Natural killer cell treated with Interleukin-12 subunit alpha and Interleukin-12 subunit beta and Interleukin-15 and Interleukin-18, amount 100 ng/mL, for 72 hours (primary cell): Measurements from ENCODE around the gene TRAPPC4. TPM values are rescaled to one million over a fixed set of nuclear protein-coding genes. Genes with fewer than 3 reads are reported as not detected.
"Not testable (repeated sequence)": the region's sequence is repeated elsewhere in the genome, so short reads cannot be mapped to it uniquely, and the experiment has no call there.

ENCODE experiments used
- ATAC-seq, 2 donors: fragments of 150-1000 bp; cut with Tn5 transposase in 1 of 2; sonication (Bioruptor Pico), chemical (Tn5 transposase) in 1 of 2; 2 replicates each; pipeline ENCODE4 v1.10.0; 2021
- DNase-seq: peaks from one replicate; pipeline ENCODE4 v3.0.0; 2022; ENCODE audit warnings: low spot score
- H3K27ac Mint-ChIP-seq, 2 donors: 1 replicate in 1 of 2; 2 replicates in 1 of 2; pipeline ENCODE4 v1.8.0; 2022; ENCODE audit warnings: mixed read lengths in 2 of 2, mild to moderate bottlenecking in 1 of 2, moderate library complexity in 1 of 2
- H3K27me3 Mint-ChIP-seq, 2 donors: 1 replicate in 1 of 2; 2 replicates in 1 of 2; pipeline ENCODE4 v1.8.0; 2022; ENCODE audit warnings: mixed read lengths in 2 of 2
- H3K36me3 Mint-ChIP-seq: one replicate; pipeline ENCODE4 v1.8.0; 2022; ENCODE audit warnings: mixed read lengths
- H3K4me1 Mint-ChIP-seq, 2 donors: 1 replicate in 1 of 2; 2 replicates in 1 of 2; pipeline ENCODE4 v1.8.0; 2022; ENCODE audit warnings: low read depth in 2 of 2, mixed read lengths in 2 of 2, mild to moderate bottlenecking in 1 of 2
- H3K4me3 Mint-ChIP-seq: one replicate; pipeline ENCODE4 v1.8.0; 2022; ENCODE audit warnings: mixed read lengths
- H3K9me3 Mint-ChIP-seq: 2 replicates; pipeline ENCODE4 v1.8.0; 2022; ENCODE audit warnings: mixed read lengths
- total RNA-seq, 2 donors: library from RNA; stranded (reverse); gene quantifications; one replicate each; pipeline ENCODE4 v1.2.3, GENCODE V29; 2022

TRAPPC4 gene
- total RNA-seq, 2 donors from 2014 or later: 76.3 to 82.3 TPM

- no peak for ATAC-seq
- H3K27me3 Mint-ChIP-seq: no peaks in the 10 kb centered on the region
- peaks cover 27% of the 10 kb centered on the region for H3K36me3 Mint-ChIP-seq
These were observed 35.9 kb downstream of the TRAPPC4 start for GRCh38 chr11:119054418-119054817.

DNA sequence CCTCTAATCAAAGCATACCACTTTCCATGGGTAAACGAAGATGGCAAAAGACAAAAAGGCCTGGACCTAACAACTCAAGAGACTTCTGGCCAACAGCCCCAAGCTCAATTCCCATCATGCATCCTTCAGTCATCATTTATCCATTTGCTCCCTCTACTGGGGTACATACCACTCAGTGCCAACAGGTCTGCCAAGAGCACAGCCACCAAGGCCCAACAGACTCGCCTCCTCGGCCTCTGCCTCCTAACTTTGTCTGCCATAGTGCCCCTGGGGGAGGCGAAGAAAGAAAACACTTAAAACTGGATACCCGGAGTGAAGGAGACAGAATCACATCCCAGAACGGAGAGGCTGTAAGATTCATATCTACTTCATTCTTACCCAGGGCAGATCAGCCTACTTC, 37.3 kb downstream of the TRAPPC4 start:
- Mint-ChIP-seq H3K27me3 (no peaks in the 10 kb centered on the region), H3K4me1 (peaks cover 35 to 51% of the 10 kb centered on the region in 2 donors), H3K36me3 (peaks cover 22% of the 10 kb centered on the region), H3K9me3 (no peaks in the 10 kb centered on the region), H3K27ac (peak overlapping the region; percentile 88 to 95), H3K4me3 (peak overlapping the region; percentile 95)
- ATAC-seq (no peak), DNase-seq (no peak)

More at GRCh38 chr11:119054418-119054817, 35.9 kb downstream of the TRAPPC4 start:
- Mint-ChIP-seq H3K4me3 (peak overlapping the region; percentile 55), H3K4me1 (peaks cover 40 to 56% of the 10 kb centered on the region in 2 donors), H3K27ac (peak overlapping the region; percentile 38 to 43), H3K9me3 (no peaks in the 10 kb centered on the region)
- DNase-seq: no peak

DNA sequence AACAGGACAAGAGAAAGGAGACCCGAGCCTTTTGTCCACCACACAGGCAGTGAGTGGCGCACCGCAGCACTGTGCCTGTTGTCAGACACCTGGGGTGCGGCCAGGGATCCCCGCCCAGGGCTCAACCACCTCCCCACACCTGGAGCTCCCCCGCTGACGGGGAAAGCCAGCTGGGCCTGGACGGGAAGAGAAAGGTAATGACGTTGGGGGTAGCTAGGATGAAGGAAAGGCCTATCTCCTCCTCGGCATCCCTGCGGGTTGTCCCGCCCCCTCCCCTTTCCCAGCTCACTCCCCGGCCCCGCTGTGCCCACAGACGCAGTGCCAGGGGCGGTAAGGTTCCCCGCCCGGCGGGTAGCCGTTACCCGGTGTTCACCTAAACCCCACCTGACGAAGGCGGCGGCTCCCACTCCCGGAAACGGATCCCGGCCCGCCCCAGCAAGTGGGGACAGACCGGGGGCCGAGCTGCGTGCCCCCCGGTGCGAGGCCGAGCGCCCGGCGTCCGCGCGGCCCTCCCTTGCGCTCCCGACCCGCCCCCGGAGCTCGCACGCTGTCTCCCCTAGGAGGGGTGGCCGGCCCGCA, 37.9 kb downstream of the TRAPPC4 start:
- peaks cover 35 to 46% of the 10 kb centered on the region in 2 donors for H3K4me1 Mint-ChIP-seq
- ATAC-seq (no peak), DNase-seq (no peak)
- no peaks in the 10 kb centered on the region for H3K27me3 Mint-ChIP-seq
- H3K4me3 Mint-ChIP-seq: peak overlapping the region; percentile 95
- peaks cover 22% of the 10 kb centered on the region for H3K36me3 Mint-ChIP-seq
- no peaks in the 10 kb centered on the region for H3K9me3 Mint-ChIP-seq
- H3K27ac Mint-ChIP-seq: peak overlapping the region; percentile 88 to 95

- DNase-seq (peak; percentile 100), ATAC-seq (peak; percentile 97 to 98)
- peak within 1 kb of the TSS; percentile 88 to 95 for H3K27ac Mint-ChIP-seq
- no peaks in the 10 kb centered on the region for H3K27me3 Mint-ChIP-seq
- H3K4me3 Mint-ChIP-seq: peak within 1 kb of the TSS; percentile 95
- peaks cover 22% of the 10 kb centered on the region for H3K36me3 Mint-ChIP-seq
- no peaks in the 10 kb centered on the region for H3K9me3 Mint-ChIP-seq
- H3K4me1 Mint-ChIP-seq: peaks cover 35 to 41% of the 10 kb centered on the region in 2 donors
These were observed 38.6 kb downstream of the TRAPPC4 start, which contains the start of gene HYOU1 for GRCh38 chr11:119057000-119057769. HYOU1 (minus strand) TSS chr11:119057205; CDS start chr11:119056160, 1,045 bp downstream.

DNA sequence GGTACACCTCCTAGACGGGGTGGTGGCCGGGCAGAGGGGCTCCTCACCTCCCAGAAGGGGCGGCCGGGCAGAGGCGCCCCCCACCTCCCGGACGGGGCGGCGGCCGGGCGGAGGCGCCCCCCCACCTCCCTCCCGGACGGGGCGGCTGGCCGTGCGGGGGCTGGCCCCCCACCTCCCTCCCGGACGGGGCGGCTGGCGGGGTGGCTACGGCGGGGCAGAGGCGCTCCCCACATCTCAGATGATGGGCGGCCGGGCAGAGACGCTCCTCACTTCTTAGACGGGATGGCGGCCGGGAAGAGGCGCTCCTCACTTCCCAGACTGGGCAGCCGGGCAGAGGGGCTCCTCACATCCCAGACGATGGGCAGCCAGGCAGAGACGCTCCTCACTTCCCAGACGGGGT, 40.6 kb downstream of the TRAPPC4 start:
- H3K4me3 Mint-ChIP-seq, H3K27me3 Mint-ChIP-seq, H3K9me3 Mint-ChIP-seq, ATAC-seq, DNase-seq, H3K36me3 Mint-ChIP-seq: not testable (repeated sequence)
- H3K4me1 Mint-ChIP-seq: peaks cover 24 to 30% of the 10 kb centered on the region in 2 donors
- peak overlapping the region in 1 of 2 donors; percentile 95 for H3K27ac Mint-ChIP-seq

DNA sequence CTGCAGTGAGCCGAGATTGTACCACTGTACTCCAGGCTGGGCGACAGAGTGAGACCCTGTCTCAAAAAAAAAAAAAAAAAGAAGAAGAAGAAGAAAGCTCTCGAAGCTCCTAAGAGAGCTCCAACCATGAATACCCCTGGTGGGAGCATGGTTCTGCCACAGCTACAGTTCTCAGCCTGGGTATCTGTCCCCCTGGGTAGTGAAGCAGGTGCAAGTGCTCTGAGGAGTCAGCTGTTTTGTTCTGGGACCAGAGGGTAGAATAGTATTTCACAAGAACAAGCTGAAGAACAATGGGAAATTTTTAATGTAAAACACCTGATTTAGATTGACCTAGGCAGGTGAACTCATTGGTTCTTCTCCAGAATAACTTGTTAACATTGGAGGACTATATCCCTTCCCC, 42.7 kb downstream of the TRAPPC4 start:
- no peaks in the 10 kb centered on the region for H3K27me3 Mint-ChIP-seq
- DNase-seq: no peak
- H3K4me3 Mint-ChIP-seq: no peak overlapping the region
- H3K4me1 Mint-ChIP-seq: peaks cover 17 to 30% of the 10 kb centered on the region in 2 donors
- no peak for ATAC-seq
- no peaks in the 10 kb centered on the region for H3K9me3 Mint-ChIP-seq
- no peak overlapping the region for H3K27ac Mint-ChIP-seq
- no peaks in the 10 kb centered on the region for H3K36me3 Mint-ChIP-seq

- Mint-ChIP-seq H3K9me3 (no peaks in the 10 kb centered on the region), H3K4me3 (no peak overlapping the region), H3K27me3 (no peaks in the 10 kb centered on the region), H3K27ac (no peak overlapping the region), H3K4me1 (peaks cover 23 to 35% of the 10 kb centered on the region in 2 donors), H3K36me3 (no peaks in the 10 kb centered on the region)
- DNase-seq (no peak), ATAC-seq (no peak)
These were observed 44.2 kb downstream of the TRAPPC4 start for GRCh38 chr11:119062779-119063178.

- DNase-seq (no peak), ATAC-seq (no peak)
- Mint-ChIP-seq H3K4me1 (peaks cover 24 to 39% of the 10 kb centered on the region in 2 donors), H3K36me3 (peaks cover 4% of the 10 kb centered on the region), H3K27me3 (no peaks in the 10 kb centered on the region), H3K4me3 (peak overlapping the region; percentile 28), H3K9me3 (no peaks in the 10 kb centered on the region), H3K27ac (peak overlapping the region; percentile 54 to 96)
These were observed 46.8 kb downstream of the TRAPPC4 start for GRCh38 chr11:119065369-119065768.

DNA sequence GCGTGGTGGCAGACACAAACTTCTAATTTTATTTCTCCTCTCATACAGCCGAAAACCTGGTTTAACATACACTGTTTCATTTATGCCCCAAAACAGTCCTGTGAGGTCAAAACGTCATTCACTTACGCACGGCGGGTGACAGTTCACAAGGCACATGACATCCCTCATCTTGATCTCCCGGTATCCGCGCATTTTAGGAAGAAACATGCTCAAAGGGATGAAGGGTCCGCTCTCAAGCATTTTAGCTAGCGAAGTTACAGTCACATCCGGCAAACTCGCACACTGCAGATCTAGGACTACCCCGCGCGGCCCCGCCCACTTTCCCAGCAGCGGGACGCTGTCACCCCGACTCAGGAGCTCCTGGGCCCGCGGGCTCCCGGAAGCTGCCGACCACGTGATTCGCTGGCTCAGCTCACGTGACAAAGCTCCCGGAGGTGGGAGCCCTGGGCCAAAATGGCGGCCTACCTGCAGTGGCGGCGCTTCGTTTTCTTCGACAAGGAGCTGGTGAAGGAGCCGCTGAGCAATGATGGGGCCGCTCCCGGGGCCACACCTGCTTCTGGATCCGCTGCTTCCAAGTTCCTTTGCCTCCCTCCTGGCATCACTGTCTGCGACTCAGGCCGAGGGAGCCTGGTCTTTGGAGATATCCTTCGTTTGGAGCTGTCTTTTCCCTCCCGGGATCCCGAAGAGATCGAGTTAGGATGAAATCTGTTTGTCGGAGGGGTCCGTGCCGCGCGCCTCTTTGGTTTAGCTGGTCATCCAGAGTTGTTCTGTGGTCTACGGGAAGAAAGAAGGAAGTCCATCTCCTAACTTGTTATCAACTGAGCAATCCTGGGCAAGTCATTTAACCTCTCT, 49.0 kb downstream of the TRAPPC4 start, which contains the start of gene VPS11:
Gene VPS11 (plus strand): TSS at position 448 of the 852 bp plus-strand sequence. CDS start 6 bp downstream, at position 454.
- H3K4me1 Mint-ChIP-seq: peaks cover 24 to 39% of the 10 kb centered on the region in 2 donors
- ATAC-seq (peak; percentile 100), DNase-seq (peak; percentile 99)
- H3K27me3 Mint-ChIP-seq: no peaks in the 10 kb centered on the region
- H3K36me3 Mint-ChIP-seq: peaks cover 6% of the 10 kb centered on the region
- peak within 1 kb of the TSS; percentile 97 for H3K4me3 Mint-ChIP-seq
- peak within 1 kb of the TSS; percentile 96 to 99 for H3K27ac Mint-ChIP-seq
- H3K9me3 Mint-ChIP-seq: no peaks in the 10 kb centered on the region

Other genes with a start within 250 kb of the TRAPPC4 start
- 100 to 1,000 TPM; 145 to 214 TPM for gene DDX6, start 227.6 kb upstream of the TRAPPC4 start, total RNA-seq
- 1 to 10 TPM; 3.1 to 6.3 TPM for gene CXCR5, start 134.9 kb upstream of the TRAPPC4 start, total RNA-seq
- gene BCL9L, start 92.8 kb upstream of the TRAPPC4 start, total RNA-seq: 10 to 100 TPM; 33.5 to 62.2 TPM
- 1 to 10 TPM in 1 of 2 donors, under 1 TPM in 1; 0.64 to 1.1 TPM for gene UPK2, start 62.5 kb upstream of the TRAPPC4 start, total RNA-seq
- gene FOXR1, start 47.0 kb upstream of the TRAPPC4 start, total RNA-seq: not detected
- gene CENATAC, start 20.6 kb upstream of the TRAPPC4 start, total RNA-seq: 10 to 100 TPM; 53.4 to 97.8 TPM
- 100 to 1,000 TPM; 711 to 875 TPM for gene RPS25, start 423 bp upstream of the TRAPPC4 start, total RNA-seq
- gene SLC37A4, start 12.1 kb downstream of the TRAPPC4 start, total RNA-seq: 10 to 100 TPM; 20.3 to 32.6 TPM
- 100 to 1,000 TPM; 259 to 333 TPM for gene HYOU1, start 38.4 kb downstream of the TRAPPC4 start, total RNA-seq
- 10 to 100 TPM; 34.7 to 42.0 TPM for gene VPS11, start 49.1 kb downstream of the TRAPPC4 start, total RNA-seq
- 10 to 100 TPM; 18.0 to 53.9 TPM for gene HMBS, start 66.1 kb downstream of the TRAPPC4 start, total RNA-seq
- 10 to 100 TPM; 51.9 to 96.2 TPM for gene DPAGT1, start 83.1 kb downstream of the TRAPPC4 start, total RNA-seq
- 10 to 100 TPM; 37.9 to 58.4 TPM for gene C2CD2L, start 88.6 kb downstream of the TRAPPC4 start, total RNA-seq
- 10 to 100 TPM; 33.4 to 49.5 TPM for gene HINFP, start 102.8 kb downstream of the TRAPPC4 start, total RNA-seq
- not detected for gene ABCG4, start 130.3 kb downstream of the TRAPPC4 start, total RNA-seq
- gene NLRX1, start 150.0 kb downstream of the TRAPPC4 start, total RNA-seq: 10 to 100 TPM; 13.0 to 14.1 TPM
- under 1 TPM in 1 of 2 donors, not detected in 1; 0.64 TPM for gene NHERF4, start 166.7 kb downstream of the TRAPPC4 start, total RNA-seq
- 10 to 100 TPM; 29.1 to 50.5 TPM for gene CBL, start 187.6 kb downstream of the TRAPPC4 start, total RNA-seq